ENCODE measurements around the gene INAFM1. TPM values are rescaled to one million over a fixed set of nuclear protein-coding genes. Genes with fewer than 3 reads are reported as not detected.

Gene INAFM1
- total and polyA plus RNA-seq, 9 of the 15 experiments (the other 6 are each of a cell fraction or from before 2014, with no cell fraction given), result 0.71 to 30.9 (median 3.1) TPM

DNA sequence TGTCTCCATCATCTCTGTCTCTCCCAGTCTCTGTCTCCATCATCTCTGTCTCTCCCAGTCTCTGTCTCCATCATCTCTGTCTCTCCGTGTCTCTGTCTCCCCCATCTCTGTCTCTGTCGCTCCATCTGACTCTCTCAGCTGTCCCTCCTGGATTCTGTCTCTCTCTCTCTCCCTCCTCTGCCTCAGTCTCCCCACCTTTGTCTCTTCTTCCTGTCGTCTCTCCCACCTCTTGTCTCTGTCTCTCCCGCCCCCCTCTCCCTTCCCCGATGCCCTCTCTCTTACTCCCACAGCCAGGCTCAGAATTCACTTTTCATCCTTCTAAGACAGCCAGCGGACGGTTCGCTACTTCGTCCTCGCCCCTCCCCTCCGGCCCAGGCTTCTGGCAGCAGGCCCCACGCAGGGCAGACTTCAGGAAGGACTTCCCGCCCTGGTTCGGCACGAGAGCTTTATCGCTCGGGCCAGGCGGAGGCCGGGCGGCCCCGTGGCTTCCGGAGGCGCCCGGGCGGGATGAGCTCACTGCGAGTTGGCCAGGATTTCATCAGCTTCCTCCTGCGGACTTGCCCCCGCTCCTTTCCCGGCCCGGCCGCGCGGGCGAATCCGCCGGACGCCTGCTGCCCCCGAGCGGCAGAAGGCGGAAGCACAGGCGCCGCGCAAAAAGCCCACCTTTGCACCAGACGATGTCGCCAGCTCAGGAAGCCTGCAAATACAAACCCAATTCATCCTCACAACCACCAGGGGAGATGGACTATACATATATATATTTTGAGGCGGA, 30.7 kb upstream of the INAFM1 start (continued):
- TF ChIP-seq ATF3 (IDR thresholded peaks at IDR 0.05) (peak; percentile 99), ATF3 (CRISPR knock-in tag; conservative IDR thresholded peaks at IDR 0.05) (peak; percentile 99), KAT2B (IDR thresholded peaks at IDR 0.05; ENCODE audit: low read depth, low read length) (peak; percentile 71), ZNF212 (CRISPR knock-in tag; IDR thresholded peaks at IDR 0.05) (no peak), ZBTB7A (IDR thresholded peaks at IDR 0.05; ENCODE audit: borderline replicate concordance, control insufficient read depth, low read depth, low read length) (peak; percentile 88), CHD2 (IDR thresholded peaks at IDR 0.05; ENCODE audit: low read depth, low read length) (no peak), ATF7 (IDR thresholded peaks at IDR 0.05) (peak; percentile 99), ZNF586 (CRISPR knock-in tag; conservative IDR thresholded peaks at IDR 0.05) (peak; percentile 96), BRD4 (IDR thresholded peaks at IDR 0.05) (peak; percentile 92), KDM4B (IDR thresholded peaks at IDR 0.05; ENCODE audit: borderline replicate concordance in 2 of 2, low read depth in 1 of 2) (peak in 1 of 2 experiments; percentile 25; a peak in 1 of 4 replicates), MTA1 (IDR thresholded peaks at IDR 0.05; ENCODE audit: borderline replicate concordance) (peak; percentile 37; the same call in 1 of the 2 replicates), RBM25 (IDR thresholded peaks at IDR 0.05; ENCODE audit: low read depth, low read length, severe bottlenecking) (peak; percentile 98), RREB1 (CRISPR knock-in tag; IDR thresholded peaks at IDR 0.05) (no peak), WHSC1 (IDR thresholded peaks at IDR 0.05; ENCODE audit: low read length) (no peak), ETS2 (tag; IDR thresholded peaks at IDR 0.05; ENCODE audit: borderline replicate concordance, poor library complexity, severe bottlenecking) (peak; percentile 93), HDGF (IDR thresholded peaks at IDR 0.05) (peak; percentile 95), GATA2 (CRISPR knock-in tag; IDR thresholded peaks at IDR 0.05) (peak; percentile 80)
- TF ChIP-seq, protein P1, sequence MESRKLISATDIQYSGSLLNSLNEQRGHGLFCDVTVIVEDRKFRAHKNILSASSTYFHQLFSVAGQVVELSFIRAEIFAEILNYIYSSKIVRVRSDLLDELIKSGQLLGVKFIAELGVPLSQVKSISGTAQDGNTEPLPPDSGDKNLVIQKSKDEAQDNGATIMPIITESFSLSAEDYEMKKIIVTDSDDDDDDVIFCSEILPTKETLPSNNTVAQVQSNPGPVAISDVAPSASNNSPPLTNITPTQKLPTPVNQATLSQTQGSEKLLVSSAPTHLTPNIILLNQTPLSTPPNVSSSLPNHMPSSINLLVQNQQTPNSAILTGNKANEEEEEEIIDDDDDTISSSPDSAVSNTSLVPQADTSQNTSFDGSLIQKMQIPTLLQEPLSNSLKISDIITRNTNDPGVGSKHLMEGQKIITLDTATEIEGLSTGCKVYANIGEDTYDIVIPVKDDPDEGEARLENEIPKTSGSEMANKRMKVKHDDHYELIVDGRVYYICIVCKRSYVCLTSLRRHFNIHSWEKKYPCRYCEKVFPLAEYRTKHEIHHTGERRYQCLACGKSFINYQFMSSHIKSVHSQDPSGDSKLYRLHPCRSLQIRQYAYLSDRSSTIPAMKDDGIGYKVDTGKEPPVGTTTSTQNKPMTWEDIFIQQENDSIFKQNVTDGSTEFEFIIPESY (CRISPR knock-in tag; IDR thresholded peaks at IDR 0.05), result peak; percentile 86; the same call in 1 of the 2 replicates

Data from K562 (cell line).